ENCODE measurements around the gene NQO2.

DNA sequence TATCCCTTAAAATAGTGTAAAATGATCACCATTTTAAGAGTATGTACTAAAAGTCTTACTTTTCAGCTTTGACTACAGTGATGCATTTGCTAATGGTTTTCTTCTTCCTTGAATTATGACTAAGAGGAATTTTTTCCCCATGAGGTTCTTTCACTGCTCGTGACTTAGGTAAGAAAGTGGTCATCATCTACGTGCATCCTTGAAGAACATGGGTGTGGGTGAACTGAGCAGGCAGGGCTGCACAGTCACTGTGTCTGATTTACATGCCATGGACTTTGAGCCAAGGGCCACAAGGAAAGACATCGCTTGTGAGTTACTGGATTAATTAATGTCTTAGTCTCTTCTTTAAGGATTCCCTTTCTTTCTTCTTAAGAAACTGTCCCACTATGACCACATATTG is 33.3 kb downstream of the NQO2 start:
- TF ChIP-seq, protein P1, sequence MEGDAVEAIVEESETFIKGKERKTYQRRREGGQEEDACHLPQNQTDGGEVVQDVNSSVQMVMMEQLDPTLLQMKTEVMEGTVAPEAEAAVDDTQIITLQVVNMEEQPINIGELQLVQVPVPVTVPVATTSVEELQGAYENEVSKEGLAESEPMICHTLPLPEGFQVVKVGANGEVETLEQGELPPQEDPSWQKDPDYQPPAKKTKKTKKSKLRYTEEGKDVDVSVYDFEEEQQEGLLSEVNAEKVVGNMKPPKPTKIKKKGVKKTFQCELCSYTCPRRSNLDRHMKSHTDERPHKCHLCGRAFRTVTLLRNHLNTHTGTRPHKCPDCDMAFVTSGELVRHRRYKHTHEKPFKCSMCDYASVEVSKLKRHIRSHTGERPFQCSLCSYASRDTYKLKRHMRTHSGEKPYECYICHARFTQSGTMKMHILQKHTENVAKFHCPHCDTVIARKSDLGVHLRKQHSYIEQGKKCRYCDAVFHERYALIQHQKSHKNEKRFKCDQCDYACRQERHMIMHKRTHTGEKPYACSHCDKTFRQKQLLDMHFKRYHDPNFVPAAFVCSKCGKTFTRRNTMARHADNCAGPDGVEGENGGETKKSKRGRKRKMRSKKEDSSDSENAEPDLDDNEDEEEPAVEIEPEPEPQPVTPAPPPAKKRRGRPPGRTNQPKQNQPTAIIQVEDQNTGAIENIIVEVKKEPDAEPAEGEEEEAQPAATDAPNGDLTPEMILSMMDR (IDR thresholded peaks at IDR 0.05), result no peak
- no peak for TF ChIP-seq EZH2 (IDR thresholded peaks at IDR 0.05; ENCODE audit: borderline replicate concordance, insufficient read depth, low read depth, low read length, poor library complexity, severe bottlenecking)
